Activated gamma-delta T cell treated with anti-CD3 and anti-CD28 coated beads, Interleukin-2, amount 50 U/mL, for 16 hours (primary cell): ENCODE results near the gene MAG.

Experiments used
- DNase-seq: peaks from one replicate; pipeline ENCODE4 v3.0.0-alpha.2; 2020; ENCODE audit warnings: low read depth

Gene MAG

DNA sequence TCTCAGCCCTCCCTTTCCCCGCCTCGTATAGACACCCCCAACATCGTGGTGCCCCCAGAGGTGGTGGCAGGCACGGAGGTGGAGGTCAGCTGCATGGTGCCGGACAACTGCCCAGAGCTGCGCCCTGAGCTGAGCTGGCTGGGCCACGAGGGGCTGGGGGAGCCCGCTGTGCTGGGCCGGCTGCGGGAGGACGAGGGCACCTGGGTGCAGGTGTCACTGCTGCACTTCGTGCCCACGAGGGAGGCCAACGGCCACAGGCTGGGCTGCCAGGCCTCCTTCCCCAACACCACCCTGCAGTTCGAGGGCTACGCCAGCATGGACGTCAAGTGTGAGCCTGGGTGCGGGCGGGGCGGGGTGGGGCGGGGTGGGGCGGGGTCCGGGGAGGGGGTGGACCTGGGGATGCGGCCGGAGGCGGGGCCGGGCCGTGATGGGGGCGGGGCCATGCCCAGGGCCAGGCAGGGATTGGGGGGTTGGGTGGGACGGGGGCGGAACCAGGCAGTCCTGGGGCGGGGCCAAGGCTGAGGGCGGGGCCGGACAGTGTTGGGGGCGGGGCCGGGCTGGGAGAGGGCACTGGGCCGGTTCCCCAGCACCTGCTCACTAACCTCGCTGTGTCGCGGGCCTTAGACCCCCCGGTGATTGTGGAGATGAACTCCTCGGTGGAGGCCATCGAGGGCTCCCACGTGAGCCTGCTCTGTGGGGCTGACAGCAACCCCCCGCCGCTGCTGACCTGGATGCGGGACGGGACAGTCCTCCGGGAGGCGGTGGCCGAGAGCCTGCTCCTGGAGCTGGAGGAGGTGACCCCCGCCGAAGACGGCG is 7.8 kb downstream of the MAG start:
- DNase-seq: no peak

- DNase-seq: no peak
Observed at GRCh38 chr19:35300339-35300649, 8.3 kb downstream of the MAG start.

DNA sequence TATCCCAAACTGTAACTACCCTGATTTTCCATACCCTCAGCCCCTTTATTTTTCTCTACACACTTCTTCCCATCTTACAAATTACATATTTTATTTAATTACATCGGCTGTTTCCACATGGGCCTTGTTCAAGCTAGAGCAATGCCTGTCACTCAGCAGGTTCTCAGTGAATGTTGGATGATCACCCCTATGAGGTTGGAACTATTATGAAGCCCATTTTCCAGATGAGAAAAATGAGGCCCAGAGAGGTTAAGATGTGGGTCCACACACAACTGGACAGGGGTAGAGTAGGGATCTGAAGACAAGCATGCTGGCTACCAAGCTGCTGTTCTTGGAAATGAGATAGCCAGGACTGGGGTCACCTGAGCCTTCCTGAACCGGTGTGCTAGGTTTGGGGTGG is 10.0 kb downstream of the MAG start:
- no peak for DNase-seq

DNA sequence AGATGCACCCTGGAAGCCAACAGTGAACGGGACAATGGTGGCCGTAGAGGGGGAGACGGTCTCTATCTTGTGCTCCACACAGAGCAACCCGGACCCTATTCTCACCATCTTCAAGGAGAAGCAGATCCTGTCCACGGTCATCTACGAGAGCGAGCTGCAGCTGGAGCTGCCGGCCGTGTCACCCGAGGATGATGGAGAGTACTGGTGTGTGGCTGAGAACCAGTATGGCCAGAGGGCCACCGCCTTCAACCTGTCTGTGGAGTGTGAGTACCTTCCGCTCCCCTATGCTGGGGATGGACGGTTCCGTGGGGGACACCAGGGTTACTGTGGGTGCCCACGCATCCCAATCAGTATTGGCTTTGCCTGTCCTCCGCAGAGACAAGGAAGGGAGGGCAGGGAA is 10.5 kb downstream of the MAG start:
- no peak for DNase-seq

- DNase-seq: no peak
Observed at GRCh38 chr19:35303357-35303915, 11.5 kb downstream of the MAG start.

DNA sequence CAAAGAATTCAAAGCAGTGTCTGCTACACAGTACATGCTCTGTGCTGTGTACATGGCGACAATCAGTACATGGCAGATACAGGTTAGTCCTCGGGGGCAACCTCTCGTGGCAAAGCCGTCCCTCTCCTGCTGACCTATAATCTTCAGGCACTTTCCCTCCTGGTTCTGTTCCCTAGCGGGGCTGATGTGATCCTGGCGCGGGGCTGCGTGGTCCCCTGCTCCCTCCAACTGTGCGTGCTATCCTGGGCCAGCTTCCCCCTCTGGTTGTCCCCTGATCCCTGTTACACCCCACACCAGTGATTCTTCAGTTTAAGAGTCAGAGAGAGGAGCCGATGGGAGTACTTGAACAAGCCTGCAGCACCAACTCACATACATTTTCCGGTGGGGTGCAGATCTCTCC is 12.1 kb downstream of the MAG start:
- no peak for DNase-seq

DNA sequence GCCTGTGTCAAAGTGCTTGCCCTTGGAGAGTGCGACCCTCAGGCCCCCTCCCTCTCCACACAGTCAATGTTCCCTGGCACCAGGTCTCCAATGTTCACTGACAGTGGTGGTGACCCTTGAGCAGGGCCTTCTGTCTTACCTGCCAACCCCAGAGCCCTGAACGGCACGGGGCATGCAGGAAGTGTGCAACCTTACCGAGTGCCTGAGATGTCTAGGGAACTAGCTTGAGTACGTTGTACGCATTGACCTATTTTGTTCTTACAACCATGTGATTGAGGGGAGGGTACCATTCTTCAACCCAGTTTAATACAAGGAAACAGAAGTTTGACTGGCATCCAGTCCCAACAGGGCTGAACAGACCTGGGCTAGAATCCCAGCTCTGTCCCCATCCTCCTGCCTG is 13.2 kb downstream of the MAG start:
- no peak for DNase-seq

DNA sequence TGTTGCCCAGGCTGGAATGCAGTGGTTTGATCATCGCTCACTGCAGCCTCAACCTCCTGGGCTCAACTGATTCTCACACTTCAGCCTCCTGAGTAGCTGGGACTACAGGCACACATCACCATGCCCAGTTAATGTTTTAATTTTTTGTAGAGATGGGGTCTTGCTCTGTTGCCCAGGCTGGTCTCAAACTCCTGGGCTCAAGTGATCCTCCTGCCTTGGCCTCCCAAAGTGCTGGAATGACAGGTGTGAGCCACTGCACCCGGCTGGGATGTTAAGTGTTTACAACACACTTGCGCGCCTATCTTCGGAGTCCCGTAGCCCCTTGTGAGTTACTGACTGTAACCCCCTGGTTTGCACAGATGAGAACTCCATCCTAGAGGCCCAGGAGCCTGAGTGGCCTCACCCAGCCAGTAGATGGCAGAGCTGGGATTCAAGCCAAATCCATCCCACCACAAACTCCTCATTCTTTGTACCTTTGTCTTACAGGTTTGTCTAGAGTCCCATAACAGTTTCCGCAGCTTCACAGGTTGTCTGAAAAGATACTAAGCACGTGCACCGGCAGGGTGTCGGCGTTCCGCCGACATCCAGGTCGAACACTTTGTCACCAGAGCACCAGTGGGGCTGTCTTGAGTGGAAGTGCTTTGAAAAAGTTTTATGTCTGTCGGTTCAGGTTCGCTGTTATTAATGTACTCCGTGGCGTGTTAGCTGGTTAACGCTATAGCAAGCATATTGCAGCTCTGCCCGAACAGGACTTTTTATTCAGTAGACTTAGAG is 14.7 kb downstream of the MAG start:
- DNase-seq: no peak

DNA sequence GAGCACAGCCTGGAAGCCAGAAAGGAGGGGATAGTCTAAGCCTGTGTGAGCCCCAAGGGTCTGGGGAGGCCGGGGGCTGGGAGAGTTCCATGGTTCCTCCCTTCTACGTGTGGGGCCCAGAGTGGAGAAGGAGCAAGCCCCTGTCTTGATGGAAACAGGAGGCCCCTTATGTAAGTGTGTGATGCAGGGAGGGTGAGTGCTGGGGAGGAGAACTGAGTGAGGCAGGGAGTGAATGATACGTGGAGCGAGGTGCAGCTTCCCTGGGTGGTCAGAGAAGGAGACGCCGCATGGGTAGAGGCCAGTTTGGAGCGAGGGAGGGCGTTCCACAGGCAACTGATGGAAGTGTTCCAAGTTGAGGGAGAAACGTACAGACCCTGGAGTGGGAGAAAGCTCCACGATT is 16.0 kb downstream of the MAG start:
- DNase-seq: no peak

DNA sequence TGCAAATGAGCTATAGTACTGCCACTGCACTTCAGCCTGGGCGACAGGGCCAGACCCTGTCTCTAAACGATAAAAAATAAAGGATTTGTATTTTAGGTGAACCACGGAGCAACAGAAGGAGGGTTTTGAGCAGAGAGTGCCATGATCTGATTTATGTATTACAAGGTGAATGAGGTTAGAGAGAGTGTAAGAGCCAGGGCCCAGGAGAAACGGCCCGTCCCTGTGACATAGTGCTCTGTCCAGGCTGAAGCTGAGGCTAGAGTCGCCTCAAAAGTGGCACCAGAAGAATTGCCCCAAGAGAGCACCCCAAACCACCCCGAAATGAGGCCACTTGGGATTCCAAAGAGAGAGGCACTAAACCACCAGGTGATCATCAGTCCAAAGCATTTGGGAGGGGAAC is 16.9 kb downstream of the MAG start:
- no peak for DNase-seq

DNA sequence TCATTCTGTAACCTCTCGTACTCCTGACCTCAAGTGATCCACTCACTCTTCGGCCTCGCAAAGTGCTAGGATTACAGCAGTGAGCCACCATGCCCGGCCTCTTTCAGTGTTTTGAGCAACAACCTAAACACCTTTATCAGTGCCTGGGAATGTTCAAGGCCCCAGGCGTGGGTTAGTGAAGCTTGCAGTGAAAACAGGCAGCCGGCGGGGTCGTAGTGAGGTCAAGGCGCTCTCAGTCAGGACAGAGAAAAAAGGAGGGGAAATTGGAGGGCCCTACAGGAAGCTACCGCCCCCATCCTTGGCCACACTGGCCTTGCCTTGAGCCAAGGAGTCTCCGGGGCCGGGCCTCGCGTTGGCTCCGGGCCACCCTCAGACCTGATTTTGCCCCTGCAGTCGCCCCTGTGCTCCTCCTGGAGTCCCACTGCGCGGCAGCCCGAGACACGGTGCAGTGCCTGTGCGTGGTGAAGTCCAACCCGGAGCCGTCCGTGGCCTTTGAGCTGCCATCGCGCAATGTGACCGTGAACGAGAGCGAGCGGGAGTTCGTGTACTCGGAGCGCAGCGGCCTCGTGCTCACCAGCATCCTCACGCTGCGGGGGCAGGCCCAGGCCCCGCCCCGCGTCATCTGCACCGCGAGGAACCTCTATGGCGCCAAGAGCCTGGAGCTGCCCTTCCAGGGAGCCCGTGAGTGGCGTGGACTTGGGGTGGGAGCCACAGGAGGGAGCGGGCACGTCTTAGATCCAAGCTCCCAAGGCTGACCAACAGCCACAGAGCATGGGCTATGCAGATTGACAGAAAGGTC is 17.7 kb downstream of the MAG start:
- DNase-seq: no peak

- no peak for DNase-seq
Observed at GRCh38 chr19:35310331-35310730, 18.4 kb downstream of the MAG start.

DNA sequence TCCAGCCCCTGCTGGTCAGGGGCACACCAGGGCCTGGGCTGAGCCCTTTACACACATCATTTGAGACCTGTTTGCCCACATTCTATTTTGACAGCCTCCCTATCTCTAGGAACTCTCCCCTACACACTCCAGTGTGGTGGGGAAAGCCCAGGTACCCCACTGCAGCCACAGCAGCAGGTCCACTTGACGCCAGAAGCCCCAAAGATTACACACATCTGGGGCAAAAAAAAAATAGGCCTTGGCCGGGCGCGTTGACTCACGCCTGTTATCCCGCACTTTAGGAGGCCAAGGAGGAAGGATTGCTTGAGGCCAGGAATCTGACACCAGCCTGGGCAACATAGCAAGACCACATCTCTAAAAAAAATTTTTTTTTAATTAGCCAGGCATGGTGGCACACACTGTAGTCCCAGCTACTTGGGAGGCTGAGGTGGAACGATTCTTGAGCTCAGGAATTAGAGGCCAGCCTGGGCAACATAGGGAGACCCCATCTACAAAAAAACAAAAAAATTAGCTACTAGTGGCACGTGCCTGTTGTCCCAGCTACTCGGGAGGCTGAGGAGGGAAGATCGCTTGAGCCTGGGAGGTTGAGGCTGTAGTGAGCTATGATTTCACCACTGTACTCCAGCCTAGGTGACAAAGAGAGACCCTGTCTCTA is 19.0 kb downstream of the MAG start:
- DNase-seq: no peak

GRCh38 chr19:35311901-35312665 is 20.1 kb downstream of the MAG start:
- DNase-seq: no peak

GRCh38 chr19:35313587-35313986 is 21.6 kb downstream of the MAG start:
- no peak for DNase-seq

DNA sequence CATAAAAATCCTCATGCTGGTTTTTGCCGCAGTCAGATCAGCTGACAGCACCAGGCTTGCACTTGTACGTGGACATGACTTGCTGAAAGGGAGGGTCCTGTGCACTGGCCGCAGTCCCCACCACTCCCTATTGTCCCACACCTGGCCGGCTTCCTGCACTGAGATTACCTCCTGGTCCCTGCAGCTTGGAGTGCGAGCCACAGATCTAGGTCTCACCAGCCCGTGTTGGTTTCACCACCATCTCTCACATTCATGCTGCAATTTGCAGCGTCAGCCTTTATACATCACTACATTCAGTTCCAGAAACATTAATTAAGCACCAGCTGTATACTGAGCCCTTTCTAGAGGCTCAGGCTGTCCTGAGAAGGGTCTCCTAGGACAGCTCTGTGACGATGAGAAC is 22.1 kb downstream of the MAG start:
- DNase-seq: no peak

GRCh38 chr19:35314858-35315470 is 23.0 kb downstream of the MAG start:
- DNase-seq: no peak

DNA sequence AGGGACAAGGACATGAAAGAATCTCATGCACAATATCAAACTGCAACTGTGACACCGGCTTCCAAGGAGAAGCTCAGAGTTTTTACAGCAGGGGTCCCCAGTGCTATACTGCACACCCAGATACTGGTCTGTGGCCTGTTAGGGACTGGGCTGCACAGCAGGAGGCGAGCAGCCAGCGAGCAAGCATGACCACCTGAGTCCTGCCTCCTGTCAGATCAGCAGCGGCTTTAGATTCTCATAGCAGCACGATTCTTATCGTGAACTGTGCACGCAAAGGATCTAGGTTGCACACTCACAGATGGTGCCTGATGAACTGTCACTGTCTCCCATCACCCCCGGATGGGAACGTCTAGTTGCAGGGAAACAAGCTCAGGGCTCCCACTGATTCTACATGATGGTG is 23.9 kb downstream of the MAG start:
- no peak for DNase-seq

DNA sequence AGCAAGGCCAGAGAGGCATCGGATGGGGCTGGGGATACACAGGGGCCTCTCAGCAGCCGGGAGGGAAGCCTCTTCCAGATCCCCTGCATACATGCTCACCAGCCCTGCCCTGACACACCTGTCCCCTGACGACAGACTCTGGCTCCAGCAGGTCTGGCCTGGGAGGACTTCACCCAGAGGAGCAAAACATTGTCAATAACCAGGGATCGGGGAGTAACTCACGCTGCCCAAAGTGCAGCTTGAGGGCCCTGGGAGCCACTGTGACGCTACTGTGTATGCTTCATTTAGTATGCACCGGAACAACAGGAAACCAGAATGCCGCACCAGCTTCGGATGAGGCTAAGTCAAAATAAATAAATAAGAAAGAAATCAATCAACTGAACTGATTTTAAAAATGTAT is 24.6 kb downstream of the MAG start:
- DNase-seq: no peak

DNA sequence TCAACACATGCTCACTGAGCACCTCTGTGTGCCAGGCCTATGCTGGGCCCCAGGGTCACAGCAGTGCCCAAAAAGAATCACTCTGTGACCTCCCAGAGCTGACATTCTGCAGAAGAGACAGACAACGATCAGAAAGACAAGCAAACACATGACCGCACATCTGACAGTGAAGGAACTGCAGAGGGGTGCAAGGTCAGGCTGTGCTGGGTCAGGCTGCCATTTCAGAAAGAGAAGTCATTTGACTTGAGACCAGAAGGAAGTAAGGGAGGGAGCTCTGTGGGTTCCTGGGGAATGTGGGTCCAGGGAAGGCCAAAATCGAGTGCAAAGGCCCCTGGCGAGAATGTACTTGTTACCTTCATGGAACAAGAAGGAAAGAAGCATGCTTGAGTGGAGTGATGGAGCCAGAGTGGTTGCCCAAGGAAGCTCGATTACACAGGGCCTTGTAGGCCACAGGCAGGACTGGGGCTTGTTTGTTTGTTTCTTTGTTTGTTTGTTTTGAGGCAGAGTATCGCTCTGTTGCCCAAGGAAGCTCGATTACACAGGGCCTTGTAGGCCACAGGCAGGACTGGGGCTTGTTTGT is 25.6 kb downstream of the MAG start:
- DNase-seq: no peak
